Measurements from ENCODE around the gene TMEM141.

TMEM141 gene

GRCh38 chr9:136806631-136807201 is 15.6 kb downstream of the TMEM141 start:
- TF ChIP-seq CTCF (IDR thresholded peaks at IDR 0.05; ENCODE audit: low read depth, low read length): no peak
- TF ChIP-seq POLR2A (IDR thresholded peaks at IDR 0.05; ENCODE audit: extremely low read depth, insufficient read length): no peak
- no peak for TF ChIP-seq MAX (IDR thresholded peaks at IDR 0.05; ENCODE audit: low read depth, low read length)
- no peak for TF ChIP-seq MYC (IDR thresholded peaks at IDR 0.05; ENCODE audit: low read depth, low read length)
- H3K4me3 ChIP-seq (ENCODE audit: low read depth, low read length): peak overlapping the region; percentile 64
- no peak for DNase-seq (ENCODE audit: low read depth)

GRCh38 chr9:136807281-136808074 is 16.3 kb downstream of the TMEM141 start, which contains the start of gene RABL6:
TSS of gene RABL6 (plus strand) at chr9:136807948. CDS start at chr9:136808197, 249 bp downstream.
- TF ChIP-seq CTCF (IDR thresholded peaks at IDR 0.05; ENCODE audit: low read depth, low read length) (no peak), POLR2A (IDR thresholded peaks at IDR 0.05; ENCODE audit: extremely low read depth, insufficient read length) (peak; percentile 78)
- peak; percentile 83 for DNase-seq (ENCODE audit: low read depth)
- H3K4me3 ChIP-seq (ENCODE audit: low read depth, low read length): peak within 1 kb of the TSS; percentile 67

- peak; percentile 39 for DNase-seq (ENCODE audit: low read depth)
- H3K4me3 ChIP-seq (ENCODE audit: low read depth, low read length): peak overlapping the region; percentile 67
- no peak for TF ChIP-seq MYC (IDR thresholded peaks at IDR 0.05; ENCODE audit: low read depth, low read length)
- no peak for TF ChIP-seq POLR2A (IDR thresholded peaks at IDR 0.05; ENCODE audit: extremely low read depth, insufficient read length)
- TF ChIP-seq CTCF (IDR thresholded peaks at IDR 0.05; ENCODE audit: low read depth, low read length): no peak
- TF ChIP-seq MAX (IDR thresholded peaks at IDR 0.05; ENCODE audit: low read depth, low read length): no peak
Observed at GRCh38 chr9:136808075-136808805, 17.1 kb downstream of the TMEM141 start.

GRCh38 chr9:136808806-136809158 is 17.6 kb downstream of the TMEM141 start:
- peak overlapping the region; percentile 67 for H3K4me3 ChIP-seq (ENCODE audit: low read depth, low read length)
- TF ChIP-seq CTCF (IDR thresholded peaks at IDR 0.05; ENCODE audit: low read depth, low read length) (no peak), POLR2A (IDR thresholded peaks at IDR 0.05; ENCODE audit: extremely low read depth, insufficient read length) (no peak), MYC (IDR thresholded peaks at IDR 0.05; ENCODE audit: low read depth, low read length) (no peak), MAX (IDR thresholded peaks at IDR 0.05; ENCODE audit: low read depth, low read length) (no peak)
- peak; percentile 42 for DNase-seq (ENCODE audit: low read depth)

- no peak overlapping the region for H3K4me3 ChIP-seq (ENCODE audit: low read depth, low read length)
- TF ChIP-seq POLR2A (IDR thresholded peaks at IDR 0.05; ENCODE audit: extremely low read depth, insufficient read length): no peak
- TF ChIP-seq CTCF (IDR thresholded peaks at IDR 0.05; ENCODE audit: low read depth, low read length): no peak
- TF ChIP-seq MAX (IDR thresholded peaks at IDR 0.05; ENCODE audit: low read depth, low read length): no peak
- TF ChIP-seq MYC (IDR thresholded peaks at IDR 0.05; ENCODE audit: low read depth, low read length): no peak
- DNase-seq (ENCODE audit: low read depth): no peak
Observed at GRCh38 chr9:136814725-136815421, 23.7 kb downstream of the TMEM141 start.

Measured in NB4 (cell line).